NCI-H226 (cell line): ENCODE results near the gene IL17A.
"Not testable (repeated sequence)": the region's sequence is repeated elsewhere in the genome, so short reads cannot be mapped to it uniquely, and the experiment has no call there.

Source experiments
- DNase-seq: peaks from one replicate; pipeline ENCODE4 v3.0.0-alpha.2; 2015

Gene IL17A

DNA sequence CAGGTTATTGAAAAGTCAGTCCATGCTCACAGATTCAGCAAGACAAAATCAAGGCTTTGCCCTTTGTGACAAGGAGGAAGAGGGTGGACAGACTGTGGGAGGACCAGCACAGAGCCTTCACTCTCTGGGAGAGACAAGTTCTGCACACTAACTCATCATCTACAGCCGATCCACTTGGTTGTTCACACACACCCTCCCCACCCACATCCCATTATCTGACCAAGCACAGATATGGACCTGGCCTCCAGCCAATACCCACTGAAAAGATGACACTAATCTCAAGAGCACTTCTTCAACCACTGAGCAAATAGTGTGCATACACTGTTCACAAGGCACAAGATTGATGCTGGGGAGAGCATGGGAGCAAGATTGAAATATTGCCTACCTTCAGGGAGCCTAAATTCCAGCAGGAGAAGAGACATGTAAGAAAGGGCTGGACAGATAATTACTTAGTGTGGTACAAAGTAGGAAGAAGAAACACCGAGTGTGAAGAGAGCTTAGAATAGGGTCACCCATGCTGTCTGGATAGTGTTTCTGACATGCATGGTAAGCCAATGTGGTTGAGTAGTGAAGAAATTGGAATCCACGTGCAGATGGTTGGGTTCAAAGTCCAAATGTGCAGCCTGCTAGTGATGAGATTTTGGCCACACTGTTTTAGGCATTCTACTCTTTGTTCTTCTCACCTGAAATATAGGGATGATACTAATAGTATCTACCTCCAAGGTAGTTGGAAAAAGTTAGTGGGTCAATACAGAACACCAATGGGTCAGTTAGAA lies 21.7 kb upstream of the IL17A start:
- no peak for DNase-seq

DNA sequence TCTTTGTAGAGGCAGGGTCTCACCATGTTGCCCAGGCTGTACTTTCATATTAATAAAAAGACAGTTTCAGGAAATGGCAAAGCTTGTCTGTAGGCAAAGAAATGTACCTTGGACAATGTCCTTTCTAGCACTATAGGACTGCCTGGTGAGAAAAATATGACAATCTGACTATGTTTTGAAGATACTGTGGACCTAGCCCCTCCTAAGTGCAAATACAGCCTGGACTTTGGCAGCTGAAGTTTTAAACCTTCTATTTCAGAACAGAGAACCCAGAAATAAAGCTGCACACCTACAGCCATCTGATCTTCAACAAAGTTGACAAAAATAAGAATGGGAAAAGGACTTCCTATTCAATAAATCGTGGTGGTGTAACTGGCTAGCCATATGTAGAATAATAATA lies 18.9 kb upstream of the IL17A start:
- no peak for DNase-seq

DNA sequence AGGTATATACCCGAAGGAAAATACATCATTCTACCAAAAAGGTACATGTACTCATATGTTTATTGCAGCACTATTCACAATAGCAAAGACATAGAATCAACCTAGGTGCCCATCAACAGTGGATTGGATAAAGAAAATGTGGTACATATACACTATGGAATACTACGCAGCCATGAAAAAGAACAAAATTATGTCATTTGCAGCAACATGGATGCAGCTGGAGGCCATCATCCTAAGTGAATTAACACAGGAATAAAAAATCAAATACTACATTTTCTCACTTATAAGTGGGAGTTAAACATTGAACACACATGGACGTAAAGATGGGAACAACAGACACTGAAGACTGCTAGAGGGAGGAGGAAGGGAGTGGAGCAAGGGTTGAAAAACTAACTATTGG lies 17.8 kb upstream of the IL17A start:
- DNase-seq: not testable (repeated sequence)

DNA sequence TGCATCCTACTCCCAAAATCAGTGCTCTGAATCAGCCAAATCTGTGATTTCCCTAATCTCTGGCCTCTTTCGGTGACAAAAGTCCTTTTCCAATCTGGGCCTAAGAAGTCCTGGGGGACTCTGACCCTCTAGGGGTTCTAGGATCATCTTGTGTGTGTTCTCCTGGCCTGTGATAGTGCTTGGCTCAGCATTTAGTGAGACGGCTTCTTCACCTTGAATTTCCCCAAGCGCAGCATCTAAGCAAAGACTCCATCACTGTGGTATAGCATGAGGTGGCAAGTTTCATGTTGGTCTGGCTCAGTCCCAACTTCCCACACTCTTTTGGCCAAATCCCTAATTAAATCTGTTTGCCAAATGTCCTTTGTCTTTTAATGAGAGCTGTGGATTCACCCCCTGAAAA lies 12.1 kb upstream of the IL17A start:
- no peak for DNase-seq

DNA sequence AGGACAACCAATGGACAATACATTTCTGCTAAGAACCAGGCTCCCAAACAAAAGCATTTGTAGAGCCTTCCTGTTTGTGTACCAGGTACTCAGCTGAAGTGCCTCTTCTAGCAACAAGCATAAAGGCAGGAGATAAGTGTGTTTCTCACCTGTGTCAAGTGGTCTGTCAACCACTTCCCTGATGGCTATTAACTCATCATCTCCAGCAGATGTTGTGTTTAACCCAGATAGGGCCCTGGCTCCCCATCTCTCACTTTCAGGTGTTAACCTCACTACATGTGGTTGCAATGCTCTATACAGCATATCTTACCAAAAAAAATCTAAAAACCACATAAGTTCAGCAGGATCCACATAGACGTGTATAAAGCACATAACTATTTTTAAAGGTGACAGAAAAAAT lies 9.6 kb upstream of the IL17A start:
- DNase-seq: no peak

DNA sequence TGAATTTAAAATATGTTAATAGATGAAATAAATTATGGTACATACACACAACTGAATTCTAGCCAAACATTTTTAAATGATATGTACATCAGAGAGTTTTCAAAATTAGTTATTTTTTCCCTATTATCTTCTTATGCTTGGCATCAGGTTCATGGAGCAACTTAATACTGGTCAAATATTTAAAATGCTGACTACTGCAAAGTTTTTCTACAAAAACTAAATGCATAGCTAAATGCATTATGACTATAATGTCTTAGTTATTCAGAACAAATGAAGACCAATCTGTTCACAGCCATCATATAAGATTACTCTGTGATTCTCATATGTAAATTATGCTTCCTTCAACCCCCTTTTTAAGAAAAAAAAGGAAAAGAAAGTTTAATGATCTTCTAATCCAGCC lies 8.2 kb upstream of the IL17A start:
- no peak for DNase-seq

DNA sequence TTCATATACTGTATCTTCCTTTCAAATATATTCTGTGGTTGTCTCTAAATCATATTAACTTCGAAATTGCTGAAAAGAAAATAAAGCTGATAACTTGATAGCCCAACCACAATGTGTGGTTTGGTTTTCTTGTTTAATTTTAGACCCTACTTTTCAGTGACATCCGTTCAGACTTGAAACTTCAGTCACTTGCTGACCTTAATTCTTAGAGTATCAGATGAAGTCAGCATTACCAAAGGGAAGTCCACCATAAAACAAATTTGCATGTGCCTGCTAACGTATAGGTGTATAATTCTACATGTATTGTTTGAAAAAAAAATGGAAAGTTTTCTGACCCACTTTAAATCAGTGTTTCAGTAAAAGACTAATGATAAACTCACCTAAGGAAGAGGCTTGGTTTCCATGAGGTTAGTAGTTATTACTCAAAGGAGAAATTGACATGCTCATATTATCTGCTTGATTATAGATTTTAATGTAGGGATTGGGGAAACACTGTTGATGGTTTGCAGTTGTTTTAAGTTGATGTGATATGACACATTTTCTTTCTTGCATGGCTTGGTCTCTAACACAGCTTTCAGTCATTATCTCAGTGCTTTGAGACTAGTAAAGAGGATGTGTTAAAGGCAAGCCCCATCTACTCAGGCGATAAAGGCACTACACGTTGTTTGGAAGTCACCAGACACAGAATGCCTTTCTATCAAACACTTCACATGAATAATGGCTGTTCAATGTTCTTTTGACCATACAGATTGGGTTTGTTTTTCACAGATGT lies 5.2 kb upstream of the IL17A start:
- DNase-seq: no peak

DNA sequence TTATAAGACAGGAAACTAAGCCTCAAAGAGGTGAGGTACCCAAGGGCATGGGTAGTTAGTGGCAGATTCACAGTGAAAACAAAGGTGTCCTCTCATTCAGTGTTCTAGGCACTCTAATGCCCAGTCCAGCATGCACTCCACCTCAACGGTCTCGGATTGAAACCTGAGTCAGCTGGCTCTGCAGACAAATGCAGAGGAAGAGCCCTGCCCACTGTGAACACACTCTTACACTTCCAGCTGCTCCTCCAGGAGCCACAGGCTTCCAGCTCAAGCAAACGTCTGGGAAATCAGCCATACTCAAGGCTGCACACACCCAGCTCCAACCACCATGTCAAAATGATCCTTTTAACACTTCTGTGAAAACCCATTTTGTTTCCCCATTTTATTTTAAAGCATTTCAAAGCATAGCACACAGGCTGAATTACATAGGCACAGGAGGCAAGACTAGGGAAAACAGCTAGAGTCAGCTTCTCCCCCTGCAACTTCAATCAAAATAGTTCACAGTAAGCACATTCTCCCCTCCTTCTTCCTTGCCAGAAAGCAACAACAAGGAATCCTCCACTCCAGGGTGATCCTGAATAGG lies 3.0 kb upstream of the IL17A start:
- no peak for DNase-seq

DNA sequence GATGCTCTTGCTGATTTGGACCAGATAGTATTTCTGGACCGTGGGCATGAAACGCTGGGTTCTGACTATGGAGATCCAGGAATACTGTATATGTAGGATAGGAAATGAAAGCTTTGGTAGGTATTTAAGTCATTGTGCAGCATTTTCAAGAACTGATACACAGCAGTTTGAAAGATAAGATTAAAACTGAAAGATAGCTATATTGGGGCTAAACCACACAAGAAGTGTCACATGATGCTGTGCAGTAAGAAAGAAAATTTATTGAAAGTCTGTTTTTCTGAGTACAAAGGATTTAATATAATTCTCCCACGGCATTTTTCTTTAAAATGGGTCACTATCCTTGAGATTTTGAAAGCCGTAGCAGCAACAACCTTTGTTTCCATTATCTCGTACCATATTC lies 305 bp downstream of the IL17A start:
- no peak for DNase-seq

DNA sequence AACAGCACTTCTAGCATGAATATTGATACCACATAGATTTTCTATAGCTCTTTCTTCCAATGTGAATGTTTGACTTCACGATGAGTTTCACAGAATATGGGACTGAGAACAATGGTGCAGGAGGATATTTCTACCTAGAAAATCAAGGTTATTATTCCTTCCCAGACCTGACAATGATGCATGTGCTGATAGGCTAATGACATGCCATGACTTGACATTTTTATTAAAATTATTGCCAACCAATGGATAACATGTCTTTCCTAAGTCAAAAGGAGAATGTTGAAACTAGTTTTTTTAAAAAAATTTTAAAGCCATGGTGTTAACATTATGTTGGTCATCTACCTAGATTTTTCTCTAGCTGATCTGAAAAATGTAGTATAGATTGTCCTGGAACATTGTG lies 923 bp downstream of the IL17A start:
- DNase-seq: no peak

DNA sequence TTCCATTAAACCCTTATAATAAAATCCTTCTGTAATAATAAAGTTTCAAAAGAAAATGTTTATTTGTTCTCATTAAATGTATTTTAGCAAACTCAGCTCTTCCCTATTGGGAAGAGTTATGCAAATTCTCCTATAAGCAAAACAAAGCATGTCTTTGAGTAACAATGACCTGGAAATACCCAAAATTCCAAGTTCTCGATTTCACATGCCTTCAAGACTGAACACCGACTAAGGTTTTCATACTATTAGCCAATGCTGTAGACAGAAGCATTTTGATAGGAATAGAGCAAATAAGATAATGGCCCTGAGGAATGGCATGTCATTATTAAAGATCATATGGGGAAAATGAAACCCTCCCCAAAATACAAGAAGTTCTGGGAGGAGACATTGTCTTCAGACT lies 3.8 kb downstream of the IL17A start:
- DNase-seq: no peak

DNA sequence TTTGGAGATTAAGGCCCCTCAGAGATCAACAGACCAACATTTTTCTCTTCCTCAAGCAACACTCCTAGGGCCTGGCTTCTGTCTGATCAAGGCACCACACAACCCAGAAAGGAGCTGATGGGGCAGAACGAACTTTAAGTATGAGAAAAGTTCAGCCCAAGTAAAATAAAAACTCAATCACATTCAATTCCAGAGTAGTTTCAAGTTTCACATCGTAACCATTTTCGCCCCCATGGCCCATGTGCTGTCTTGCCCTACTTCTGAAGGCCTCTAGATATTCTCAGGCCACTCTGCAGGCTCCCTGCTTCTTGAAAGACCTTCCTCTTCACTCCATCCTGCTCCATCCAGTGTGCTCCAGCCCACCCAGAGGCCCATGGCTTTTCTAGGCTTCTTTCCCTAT lies 4.2 kb downstream of the IL17A start:
- no peak for DNase-seq

DNA sequence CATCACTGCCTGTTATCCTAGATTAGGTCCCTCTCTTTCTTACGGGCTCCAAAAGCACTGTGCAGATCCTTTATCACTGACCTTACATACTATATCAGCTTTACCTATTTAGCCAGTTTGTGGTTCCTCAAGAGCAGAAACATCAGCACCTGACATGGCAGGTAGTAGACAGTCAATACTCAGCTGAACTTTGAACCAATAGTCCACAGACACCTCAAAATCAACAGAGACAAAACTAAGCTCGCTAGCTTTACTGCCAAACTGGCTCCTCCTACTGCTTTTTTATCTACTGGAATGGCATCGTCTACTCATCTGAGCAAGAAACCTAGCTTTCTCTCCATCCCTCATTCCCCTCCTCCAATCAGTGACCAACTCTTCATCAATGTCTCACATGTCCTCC lies 5.6 kb downstream of the IL17A start:
- no peak for DNase-seq

DNA sequence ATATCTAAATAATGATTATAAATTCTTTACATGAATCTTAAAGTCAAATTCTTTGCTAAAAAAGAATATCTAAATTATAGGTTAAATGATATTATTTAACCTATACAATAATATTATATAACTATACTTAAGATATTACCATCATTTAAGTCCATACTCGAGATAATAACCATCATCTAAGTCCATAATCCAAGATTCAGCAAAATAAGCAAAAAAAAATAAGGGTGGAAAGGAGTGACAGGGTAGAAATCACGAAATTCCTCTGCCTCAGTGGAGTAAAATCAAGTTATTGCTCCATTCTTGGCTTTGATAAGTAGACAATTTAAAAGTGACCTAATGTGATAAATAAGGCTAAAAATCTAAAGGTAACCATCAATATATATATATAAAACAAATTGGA lies 9.7 kb downstream of the IL17A start:
- no peak for DNase-seq

DNA sequence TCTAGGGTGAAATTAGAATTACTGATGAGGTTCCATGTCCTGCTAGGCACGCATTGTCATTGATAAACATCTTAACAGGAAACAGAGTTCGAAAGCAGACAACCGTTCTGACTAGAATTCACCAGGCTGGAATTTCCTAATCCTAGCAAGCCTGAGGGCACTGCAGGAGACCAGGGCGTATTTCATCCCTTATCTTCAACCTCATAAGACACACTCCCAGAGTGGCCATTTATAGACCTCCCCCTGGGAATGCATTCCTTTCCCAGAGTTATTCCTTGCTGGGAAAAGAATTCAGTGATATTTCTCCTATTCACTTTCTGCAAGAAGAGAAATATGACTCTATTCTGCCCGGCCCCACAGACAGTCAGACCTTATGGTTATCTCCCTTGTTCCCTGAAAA lies 13.9 kb downstream of the IL17A start:
- not testable (repeated sequence) for DNase-seq

DNA sequence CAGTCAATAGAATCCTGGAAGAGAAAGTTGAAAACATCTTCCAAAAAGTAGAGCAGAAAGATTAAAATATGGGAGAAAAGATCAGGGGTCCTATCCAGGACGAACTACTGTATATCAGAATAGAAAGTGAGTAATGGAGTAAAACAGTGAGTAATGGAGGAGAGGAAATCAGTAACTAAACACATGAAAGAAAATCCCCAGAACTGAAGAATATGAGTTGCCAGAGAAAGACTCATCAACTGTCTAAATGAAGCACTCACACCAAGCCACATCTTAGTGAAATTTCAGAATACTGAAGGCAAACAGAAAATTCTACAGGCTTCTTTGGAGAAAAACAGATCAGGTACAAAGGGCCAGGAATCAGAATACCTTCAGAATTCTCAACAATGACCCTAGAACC lies 14.9 kb downstream of the IL17A start:
- no peak for DNase-seq

DNA sequence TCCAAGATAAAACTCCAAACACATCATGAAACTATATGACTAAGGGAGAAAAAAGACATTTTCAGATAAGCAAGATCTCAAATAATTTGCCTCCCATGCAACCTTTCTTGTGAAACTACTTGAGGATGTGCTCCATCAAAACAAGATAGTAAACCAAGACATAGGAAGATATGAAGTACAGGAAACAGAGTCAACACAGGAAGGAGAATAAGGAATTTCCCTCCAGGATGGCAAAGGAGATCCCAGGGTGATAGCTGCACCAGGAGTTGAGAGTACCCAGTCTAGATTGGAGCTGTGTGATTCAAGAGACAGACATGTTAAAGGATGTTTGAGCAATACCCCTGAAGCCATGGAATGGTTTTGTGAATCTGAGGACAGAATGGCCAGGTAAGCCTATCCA lies 15.3 kb downstream of the IL17A start:
- DNase-seq: no peak

DNA sequence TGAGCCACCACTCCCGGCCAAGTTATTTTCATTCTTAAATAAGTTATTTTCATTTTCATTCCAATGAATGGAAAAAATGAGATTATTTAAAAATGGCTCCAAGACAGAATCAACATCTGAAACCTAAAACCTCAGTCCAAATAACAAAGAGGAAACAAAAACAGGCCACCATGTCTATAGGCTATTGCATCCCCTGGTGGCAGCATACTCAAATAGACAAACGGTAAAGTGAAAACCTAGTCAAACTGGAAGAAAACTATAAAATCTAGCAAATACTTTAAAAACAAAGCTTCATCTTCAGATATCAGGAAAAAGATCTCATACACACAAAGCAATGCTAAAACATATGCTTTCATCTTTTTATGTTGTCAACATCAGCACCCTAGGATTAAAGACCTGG lies 20.9 kb downstream of the IL17A start:
- DNase-seq: no peak

DNA sequence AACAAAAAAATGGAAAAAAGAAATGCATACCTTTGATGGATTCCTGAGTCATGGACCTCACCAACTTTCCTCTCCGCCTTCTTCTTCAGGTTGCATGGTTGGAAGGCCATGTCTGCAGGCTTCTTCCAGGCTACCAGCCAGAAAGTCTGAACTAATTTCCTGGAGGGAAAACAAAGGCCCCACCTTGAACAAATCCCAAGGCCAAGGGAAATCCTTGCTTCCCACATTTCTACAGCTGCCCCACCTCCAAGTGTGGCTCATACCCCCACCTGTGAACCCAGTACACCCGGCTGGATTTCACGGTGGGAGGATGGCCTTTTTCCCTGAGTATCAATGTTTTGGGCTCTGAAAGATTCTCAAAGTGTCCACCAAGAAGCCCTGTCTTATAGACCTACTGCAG lies 22.4 kb downstream of the IL17A start:
- no peak for DNase-seq

DNA sequence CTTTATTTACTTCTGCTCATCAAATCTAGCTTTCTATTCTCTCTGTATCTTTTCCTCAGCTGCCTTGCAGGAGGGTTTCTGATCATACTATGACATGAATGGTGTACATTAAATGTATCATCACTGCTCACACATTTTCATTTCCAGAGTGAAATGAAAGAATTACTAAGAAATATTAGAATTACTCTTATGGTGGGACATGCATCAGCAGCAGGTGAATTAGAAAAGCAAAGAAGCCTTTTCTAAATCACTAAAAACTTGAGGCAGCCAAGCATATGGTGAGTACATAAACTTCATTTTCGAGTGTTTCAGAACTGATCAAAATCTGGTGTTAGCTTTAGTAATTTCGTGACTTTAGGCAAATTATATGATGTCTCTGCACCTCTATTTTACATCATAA lies 23.6 kb downstream of the IL17A start:
- no peak for DNase-seq

DNA sequence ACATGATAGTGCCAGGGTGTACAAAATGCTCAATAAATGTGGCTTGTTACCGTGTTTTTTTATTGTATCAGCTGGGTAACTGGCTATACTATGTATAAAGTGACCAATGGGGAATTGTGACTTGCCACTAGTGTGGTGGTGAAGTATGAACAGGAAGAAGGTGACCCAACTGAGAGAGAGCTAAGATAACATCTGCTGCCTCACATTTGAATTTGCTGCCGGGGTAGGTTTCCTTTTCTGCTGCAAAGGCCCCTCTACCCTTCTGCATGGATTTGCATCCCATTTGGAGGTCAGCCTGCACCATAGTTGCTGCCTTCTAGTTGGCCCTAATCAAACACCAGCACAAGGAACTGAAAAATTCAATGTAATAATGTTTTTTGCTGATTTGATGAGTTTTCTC lies 24.1 kb downstream of the IL17A start:
- DNase-seq: no peak

DNA sequence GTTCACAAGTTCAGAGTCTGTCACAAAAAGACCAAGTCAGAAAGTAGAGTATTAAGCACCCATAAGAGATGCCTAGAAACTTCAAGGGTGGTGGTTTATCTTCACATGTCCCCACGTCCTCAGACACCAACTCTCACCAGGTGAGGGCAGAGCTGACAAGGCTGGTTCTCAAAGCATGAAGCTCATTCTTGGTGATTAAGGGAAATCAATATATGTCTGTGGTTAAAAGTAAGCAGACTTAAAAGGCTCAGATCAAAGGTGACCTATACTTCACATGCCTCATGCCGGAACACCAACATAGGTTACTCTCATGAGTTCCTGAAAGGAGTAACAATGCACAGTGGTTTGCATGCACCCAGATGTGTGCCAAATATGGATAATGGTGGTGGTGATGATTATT lies 27.0 kb downstream of the IL17A start:
- no peak for DNase-seq

DNA sequence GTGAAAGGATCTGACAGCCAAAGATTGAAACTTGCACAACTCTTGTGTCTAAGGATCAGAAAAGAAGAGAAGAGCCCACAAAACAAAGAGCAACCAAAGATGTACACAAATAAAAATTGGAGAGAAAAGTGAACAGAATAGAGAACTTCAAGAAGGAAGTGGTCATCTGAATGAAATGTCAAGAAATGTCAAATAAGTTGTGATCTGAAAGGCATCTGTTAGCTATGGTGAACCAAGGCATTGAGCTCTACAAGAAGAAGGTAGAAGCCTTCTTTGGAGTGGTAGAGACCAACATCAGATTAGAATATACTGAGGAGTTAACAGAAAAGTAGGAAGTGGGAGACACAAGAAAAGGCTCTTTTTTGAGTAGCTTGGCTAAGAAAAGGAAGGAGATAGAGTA lies 29.6 kb downstream of the IL17A start:
- no peak for DNase-seq

DNA sequence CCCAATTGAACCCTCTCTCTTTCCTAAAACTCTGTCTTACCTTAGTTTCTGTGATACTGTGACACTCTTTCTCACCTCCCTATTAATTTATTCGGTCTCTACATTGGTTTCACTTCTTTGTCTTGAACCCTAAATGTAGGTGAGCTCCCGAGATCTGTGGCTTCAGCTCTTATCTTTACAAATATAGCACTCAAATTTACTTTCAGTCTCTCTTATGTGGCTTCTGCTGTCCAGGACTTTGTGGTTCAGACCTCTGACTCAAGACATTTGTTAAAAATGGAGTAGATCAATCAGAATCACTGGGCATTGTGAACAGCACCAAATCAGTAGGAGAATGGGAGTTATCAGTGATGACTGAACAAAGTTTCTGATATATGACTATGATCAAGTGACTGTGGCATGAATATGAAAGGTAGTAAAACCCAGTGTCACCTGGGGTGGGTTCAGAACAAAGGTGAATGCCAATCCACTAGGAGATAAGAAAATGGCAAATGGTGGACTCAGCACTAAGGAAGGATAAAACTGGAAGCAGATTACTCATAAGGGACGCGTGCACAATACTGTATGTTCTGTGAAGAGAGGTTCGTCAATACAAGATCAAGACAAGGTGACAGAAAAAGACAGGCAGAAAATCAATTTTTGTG lies 30.9 kb downstream of the IL17A start:
- no peak for DNase-seq
